HG03520 (cell line): ENCODE results near the gene NPBWR2.

Experiments
- ATAC-seq: cut with Tn5 transposase; IDR thresholded peaks from one replicate; pipeline ENCODE4 v1.9.1; 2021; ENCODE audit warnings: mild to moderate bottlenecking, moderate library complexity; ENCODE audit not compliant: unreplicated experiment

NPBWR2 gene

DNA sequence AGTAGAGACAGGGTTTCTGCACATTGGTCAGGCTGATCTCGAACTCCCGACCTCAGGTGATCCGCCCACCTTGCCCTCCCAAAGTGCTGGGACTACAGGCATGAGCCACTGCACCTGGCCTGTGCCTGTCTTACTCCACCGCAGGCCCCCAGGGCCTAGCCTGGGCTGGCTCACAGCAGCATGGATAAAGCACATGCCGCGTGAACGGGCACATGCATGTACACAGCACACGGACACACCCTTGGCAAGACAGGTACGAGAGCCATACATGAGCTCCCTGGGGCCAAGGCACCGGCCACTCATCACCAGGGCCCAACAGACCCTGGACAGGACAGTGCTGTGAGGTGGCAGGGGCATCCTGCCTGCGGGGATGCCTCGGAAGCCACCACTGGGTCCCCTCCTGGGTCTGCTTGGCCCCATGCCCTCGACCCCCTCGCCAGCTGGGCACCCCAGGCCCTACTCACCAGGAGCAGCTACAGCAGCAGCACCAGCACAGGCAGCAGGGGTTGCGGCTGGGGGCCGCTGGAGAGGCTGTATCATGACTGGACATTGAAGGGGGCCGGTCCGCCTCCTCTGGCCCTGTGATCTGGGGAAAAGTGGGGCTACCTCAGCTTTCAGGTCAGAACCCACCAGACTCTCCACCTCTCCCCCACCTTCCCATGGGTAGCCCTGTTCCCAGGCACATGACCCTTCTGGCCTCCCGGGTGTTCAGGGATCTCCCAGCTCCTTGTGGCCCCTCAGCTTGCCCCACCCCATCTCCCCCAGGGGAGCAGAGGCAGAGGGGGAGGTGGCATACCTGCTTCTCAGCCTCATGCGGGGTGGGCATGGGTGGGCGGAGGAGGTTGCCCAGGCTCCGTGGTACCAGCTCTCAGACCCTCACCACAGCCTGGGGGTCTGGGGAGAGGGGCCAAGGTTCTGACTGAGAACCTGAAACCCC is 31.0 kb downstream of the NPBWR2 start:
- no peak for ATAC-seq

- no peak for ATAC-seq
These were observed 31.8 kb downstream of the NPBWR2 start for GRCh38 chr20:64075556-64075955.

DNA sequence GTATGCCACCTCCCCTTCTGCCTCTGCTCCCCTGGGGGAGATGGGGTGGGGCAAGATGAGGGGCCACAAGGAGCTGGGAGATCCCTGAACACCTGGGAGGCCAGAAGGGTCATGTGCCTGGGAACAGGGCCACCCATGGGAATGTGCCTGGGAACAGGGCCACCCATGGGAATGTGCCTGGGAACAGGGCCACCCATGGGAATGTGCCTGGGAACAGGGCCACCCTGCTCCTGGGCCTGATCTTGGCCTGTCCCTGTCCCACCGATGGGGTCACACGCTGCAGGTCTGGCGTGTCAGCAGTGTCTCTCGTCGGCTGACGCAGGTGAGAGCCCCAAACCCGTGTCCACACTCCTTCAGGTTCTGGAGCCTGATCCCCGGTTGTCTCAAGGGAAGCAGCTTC is 32.4 kb downstream of the NPBWR2 start:
- no peak for ATAC-seq

DNA sequence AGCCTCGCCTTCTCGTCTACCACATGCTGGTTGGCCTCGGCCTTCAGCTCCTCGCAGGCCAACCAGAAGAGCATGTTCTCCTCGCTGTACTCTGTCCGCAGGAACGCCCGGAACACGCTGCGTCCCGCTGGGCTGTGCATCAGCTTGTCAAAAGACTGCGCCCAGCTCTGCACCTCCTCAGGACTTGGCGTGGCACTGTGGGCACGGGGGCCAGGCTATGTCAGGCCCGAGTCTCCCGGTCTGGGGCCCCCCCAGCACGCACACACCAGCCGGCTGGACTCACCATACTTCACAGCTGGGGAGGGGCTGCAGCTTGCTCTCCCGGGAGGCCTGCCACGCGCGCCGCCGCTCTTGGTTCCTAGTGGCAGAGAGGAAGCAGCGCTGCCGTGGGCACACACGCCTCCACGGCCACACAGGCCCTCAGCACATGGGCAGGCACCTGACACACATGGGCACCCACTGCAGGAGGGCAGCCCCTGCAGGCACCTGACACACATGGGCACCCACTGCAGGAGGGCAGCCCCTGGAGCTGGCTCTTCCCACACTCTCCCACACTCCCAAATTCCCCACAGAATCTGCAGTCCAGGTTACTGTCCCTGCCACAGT is 33.1 kb downstream of the NPBWR2 start:
- ATAC-seq = no peak

- no peak for ATAC-seq
These were observed 33.7 kb downstream of the NPBWR2 start for GRCh38 chr20:64073476-64074183.

DNA sequence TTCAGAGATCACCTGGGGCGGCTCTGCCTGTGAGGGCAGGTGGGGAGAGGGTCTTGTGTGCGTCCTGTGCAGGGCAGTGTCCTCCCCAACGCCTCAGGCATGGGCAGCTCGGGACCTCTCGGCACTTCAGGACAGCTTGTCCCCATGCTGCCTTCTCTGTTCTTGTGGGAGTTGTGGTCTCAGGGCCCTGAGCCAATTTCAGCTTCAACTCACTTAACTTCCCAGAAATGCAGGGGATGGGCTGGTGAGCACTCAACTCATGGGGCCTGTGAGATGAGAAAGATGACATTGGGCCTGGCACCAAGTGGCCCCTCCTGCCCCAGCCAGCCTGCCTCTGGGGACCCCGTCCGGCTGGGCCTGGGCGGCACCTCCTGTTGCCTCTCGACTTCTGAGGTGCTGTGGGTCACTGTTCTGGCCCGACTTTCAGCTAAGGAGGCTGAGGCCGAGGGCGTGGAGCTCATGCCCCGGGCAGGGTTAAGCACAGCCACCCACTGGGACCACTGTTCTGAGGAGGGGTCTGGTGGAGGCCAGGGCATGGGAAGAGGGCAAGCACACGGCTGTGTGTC is 34.8 kb downstream of the NPBWR2 start:
- no peak for ATAC-seq

DNA sequence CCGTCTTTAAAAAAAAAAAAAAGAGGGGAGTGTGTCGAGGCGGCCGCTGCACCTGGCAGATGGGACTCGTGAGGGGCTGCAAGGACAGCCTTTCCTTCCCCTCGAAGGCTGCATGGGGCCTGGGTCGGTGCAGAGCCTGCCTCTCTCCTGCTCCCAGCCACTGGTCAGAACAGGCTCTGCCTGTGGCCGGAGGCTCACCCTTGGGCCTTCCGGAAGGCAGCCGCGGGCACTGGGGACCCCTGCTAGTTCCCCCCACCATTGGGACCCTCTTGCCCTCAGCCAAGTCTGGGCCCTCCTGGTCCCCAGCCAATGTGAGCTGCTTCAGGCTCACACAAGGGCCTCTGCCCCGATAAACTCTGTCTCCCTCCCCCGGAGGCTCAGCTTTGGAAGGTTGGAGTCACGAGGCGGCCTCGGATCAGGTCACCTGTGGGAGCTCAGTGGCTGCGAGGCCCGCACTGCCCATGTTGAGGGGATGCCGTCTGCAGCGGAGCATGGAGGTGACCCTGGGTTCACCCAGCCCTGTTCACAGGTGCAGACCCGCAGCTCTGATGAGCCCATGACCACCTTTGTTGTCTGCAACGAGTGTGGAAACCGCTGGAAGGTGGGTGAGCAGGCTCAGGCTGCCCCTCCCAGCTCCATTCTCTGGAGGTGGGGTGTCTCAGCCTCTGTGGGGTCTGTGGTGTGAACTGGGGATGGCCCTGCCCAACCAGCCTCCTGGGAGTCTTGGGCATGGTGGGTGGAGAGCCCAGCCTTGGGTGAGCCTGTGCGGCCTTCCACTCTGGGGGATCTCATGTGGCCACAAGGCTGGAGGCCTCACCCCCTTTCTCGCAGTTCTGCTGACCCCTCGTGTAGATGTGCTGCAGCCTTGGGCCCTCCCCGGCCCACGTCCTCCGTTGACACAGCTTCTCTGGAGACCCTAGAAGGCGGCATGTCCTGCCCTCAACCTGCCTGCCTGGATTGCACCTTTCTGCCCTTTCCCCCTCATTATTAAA is 35.7 kb downstream of the NPBWR2 start:
- ATAC-seq = no peak

DNA sequence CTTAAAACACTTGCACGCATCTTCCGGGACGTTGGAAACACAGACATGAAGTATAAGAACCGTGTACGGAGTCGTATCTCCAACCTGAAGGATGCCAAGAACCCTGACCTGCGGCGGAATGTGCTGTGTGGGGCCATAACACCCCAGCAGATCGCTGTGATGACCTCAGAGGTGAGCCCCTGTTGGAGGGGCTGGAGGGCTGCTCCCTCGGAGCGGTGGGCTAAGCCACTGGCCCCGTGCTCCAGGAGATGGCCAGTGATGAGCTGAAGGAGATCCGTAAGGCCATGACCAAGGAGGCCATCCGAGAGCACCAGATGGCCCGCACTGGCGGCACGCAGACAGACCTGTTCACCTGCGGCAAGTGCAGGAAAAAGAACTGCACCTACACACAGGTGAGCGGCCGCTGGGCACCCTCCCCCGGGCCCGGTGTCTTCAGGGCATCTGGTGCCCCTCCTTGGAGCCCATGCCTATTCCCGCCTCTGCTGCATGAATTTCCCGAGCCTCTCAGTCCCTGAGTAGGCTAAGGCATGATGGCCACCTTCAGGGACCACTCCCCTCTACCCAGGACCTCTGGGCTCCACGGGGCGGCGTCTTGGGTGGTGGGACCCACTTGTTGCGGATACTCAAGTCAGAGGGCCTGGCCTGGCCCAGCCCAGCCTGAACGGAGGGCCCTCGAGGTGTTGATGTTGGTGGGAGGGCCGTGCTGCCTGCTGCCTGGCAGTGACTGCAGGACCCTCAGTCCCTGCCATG is 36.9 kb downstream of the NPBWR2 start:
- ATAC-seq = no peak

- no peak for ATAC-seq
These were observed 37.6 kb downstream of the NPBWR2 start for GRCh38 chr20:64069614-64070243.

GRCh38 chr20:64069209-64069613 is 38.2 kb downstream of the NPBWR2 start:
- no peak for ATAC-seq

DNA sequence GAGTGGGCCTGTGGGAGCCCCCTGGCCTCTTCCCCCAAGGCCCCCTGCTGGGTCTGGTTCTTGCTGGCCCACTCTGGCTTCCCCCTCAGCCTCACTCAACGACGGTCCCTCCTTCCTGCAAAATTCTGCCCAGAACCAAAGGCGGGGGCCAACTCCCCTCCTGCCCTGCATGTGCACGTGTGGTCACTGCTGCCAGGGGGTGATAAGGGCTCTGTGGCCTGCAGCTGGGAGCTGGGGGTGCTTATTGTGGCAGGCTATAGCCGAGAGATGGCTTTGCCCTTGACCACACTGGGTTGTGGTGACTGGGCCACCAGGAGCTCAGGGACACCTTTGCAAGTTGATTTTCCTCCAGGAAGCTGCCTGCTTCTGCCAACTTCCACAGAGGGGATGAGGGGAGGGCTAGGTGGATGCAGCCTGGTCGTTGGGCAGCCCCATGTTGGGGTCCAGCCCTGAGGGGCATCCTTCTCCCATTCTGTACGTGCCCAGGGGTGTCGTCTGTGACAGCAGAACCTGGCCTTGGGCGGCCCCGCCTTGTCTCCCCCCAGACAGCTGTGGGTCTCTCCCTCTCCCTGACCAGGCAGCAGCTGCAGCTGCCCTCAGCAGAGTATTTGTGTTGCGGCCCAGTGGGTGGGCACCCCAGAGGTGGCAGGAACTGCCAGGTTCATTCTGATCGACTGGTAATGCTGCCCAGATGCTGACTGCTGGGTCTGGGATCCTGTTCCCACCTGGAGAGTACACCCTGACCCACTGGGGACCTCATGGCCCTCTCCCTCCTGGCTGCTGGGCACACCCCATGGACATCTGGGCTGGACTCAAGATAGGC is 38.8 kb downstream of the NPBWR2 start:
- ATAC-seq = no peak

GRCh38 chr20:64067733-64068307 is 39.5 kb downstream of the NPBWR2 start:
- no peak for ATAC-seq

DNA sequence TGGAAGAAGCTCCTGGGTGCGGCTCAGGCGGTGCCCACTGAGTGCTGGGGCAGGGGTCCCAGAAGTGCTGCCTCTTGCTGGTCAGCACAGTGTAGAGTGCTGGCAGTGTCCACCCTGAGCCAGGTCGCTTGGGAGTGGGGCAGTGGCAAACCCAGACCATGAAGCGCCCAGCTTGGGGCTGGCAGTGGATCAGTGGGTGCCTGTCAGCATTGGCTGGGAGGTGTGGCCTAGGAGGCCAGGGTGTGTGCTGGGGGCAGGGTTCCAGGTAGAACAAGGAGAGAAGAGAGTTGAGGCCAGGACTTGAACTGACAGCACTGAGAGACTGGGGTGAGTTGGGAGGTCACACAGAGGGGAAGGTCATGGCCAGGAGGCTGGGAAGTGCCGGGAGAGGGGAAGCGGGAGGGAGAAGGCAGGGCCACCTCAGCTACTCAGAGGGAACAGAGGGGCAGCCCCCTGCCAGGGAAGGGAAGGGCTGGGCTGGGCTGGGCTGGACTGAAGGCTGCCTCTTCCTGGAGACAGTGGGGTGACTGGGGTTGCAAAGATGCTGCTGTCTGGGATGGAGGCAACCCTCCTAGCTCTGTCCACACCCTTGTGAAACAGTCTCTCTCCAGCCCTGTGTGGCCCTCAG is 40.2 kb downstream of the NPBWR2 start:
- no peak for ATAC-seq

DNA sequence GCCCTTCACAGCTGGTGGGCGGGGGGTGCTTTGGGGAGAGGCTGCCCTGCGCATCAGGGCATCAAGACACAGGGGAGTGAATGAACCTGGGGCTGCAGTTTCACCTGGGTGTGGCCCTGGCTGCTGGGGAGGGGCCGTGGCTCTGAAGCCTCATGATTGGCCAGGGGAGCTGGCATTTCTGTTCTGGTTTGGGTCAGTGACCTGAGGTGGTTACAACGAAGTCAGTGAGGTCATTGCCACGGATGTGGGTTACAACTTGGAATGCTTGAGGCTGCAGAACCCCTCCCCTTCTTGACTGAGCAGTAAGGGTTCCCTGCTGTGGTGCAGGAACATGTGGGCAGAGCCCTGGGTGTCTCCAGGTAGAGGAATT is 41.4 kb downstream of the NPBWR2 start:
- ATAC-seq = no peak

DNA sequence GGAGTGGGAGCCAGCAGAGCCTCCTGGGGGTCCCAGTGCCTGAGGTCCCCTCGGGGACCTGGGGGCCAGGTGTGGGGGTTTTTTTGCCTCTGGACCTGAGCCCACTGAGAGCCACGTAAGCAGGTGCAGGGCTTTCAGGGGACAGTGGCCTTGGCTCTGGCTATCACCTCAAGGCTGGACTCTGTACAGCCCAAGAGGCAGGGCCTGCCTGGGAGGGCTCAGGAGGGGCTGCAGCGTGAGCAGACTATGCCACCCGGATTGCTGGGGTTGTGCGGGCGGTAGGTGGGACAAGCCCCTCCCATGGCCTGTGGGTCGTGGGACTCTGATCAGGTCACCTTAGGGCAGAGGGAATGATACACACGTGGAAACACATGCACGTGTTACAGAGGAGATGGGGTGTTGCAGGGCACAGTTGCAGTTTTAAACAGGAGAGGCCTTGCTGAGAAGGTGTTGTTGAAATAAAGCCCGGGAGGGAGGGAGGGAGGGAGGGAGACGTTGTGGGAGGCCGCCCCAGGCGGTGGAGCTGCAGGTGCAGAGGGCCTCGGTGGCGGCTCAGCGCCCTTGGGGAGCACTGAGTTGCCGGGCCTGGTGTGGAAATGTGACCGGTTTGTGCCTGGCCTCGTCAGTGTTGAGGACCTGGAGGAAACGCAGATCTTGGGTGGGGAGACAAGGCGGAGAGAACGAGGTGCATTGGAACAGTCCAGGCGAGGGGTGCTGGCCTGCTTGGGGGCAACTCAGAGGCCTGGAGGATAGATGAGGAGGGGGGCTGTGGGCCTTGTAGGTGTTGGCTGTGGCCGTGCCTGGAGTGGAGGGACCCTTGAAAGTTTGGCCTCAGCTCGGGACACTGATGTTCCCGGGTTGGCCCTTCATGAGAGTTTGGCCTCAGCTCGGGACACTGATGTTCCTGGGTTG is 42.0 kb downstream of the NPBWR2 start:
- no peak for ATAC-seq

GRCh38 chr20:64064145-64064698 is 43.1 kb downstream of the NPBWR2 start:
- ATAC-seq = no peak
